ENCODE results near the gene ZNF214.
A peak's percentile ranks its signal among the peaks of the same experiment; 100 is the strongest.

The ZNF214 gene

GRCh38 chr11:7020183-7020917 lies at the start of gene ZNF214, which contains the start of gene NLRP14:
TSS of gene ZNF214 (minus strand) at chr11:7020346. CDS start at chr11:7002835, 17,511 bp downstream.
TSS of gene NLRP14 (plus strand) at chr11:7020479. CDS start at chr11:7038587, 18,108 bp downstream.
- H3K4me3 ChIP-seq (ENCODE audit: low read depth, low read length) = peak within 1 kb of the TSS; percentile 92
- peak; percentile 95 for DNase-seq (ENCODE audit: low read depth)
- TF ChIP-seq CTCF (conservative IDR thresholded peaks at IDR 0.05; ENCODE audit: low read depth, low read length) = no peak

GRCh38 chr11:7062534-7062933 lies 42.4 kb upstream of the ZNF214 start:
- no peak for DNase-seq (ENCODE audit: low read depth)
- H3K4me3 ChIP-seq (ENCODE audit: low read depth, low read length) = no peak overlapping the region
- TF ChIP-seq CTCF (conservative IDR thresholded peaks at IDR 0.05; ENCODE audit: low read depth, low read length) = no peak

- DNase-seq (ENCODE audit: low read depth) = peak; percentile 36
- H3K4me3 ChIP-seq (ENCODE audit: low read depth, low read length) = no peak overlapping the region
- no peak for TF ChIP-seq CTCF (conservative IDR thresholded peaks at IDR 0.05; ENCODE audit: low read depth, low read length)
These were observed 40.7 kb upstream of the ZNF214 start for GRCh38 chr11:7060868-7061267.

GRCh38 chr11:7057641-7058040 lies 37.5 kb upstream of the ZNF214 start:
- TF ChIP-seq CTCF (conservative IDR thresholded peaks at IDR 0.05; ENCODE audit: low read depth, low read length) = no peak
- no peak overlapping the region for H3K4me3 ChIP-seq (ENCODE audit: low read depth, low read length)
- no peak for DNase-seq (ENCODE audit: low read depth)

- peak; percentile 6 for DNase-seq (ENCODE audit: low read depth)
- TF ChIP-seq CTCF (conservative IDR thresholded peaks at IDR 0.05; ENCODE audit: low read depth, low read length) = no peak
These were observed 36.8 kb upstream of the ZNF214 start for GRCh38 chr11:7056828-7057513.

DNA sequence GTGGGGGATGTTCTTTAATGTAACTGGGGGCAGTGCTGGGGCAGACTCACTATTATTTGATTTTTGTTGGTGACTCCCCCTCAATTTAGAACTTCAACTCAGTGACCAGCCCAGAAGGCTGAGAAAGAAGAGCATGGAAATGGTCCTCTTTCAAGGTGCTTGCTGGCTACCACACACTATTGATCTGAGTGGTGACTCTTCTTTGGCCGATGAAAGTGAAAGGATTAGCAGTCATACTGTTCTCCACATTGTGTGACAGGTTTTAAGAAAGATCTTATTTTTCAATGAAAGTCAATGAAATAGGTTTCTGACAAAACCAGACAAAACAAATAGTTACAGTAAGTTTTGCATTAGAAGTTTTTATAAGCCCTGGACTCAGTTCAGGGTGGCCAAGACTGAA lies 30.0 kb upstream of the ZNF214 start:
- H3K4me3 ChIP-seq (ENCODE audit: low read depth, low read length) = no peak overlapping the region
- no peak for TF ChIP-seq CTCF (conservative IDR thresholded peaks at IDR 0.05; ENCODE audit: low read depth, low read length)
- no peak for DNase-seq (ENCODE audit: low read depth)

More at GRCh38 chr11:7056828-7057513, 36.8 kb upstream of the ZNF214 start:
- no peak overlapping the region for H3K4me3 ChIP-seq (ENCODE audit: low read depth, low read length)
